HepG2 (cell line): Measurements from ENCODE around the gene ETV2. TPM values are rescaled to one million over a fixed set of nuclear protein-coding genes. Genes with fewer than 3 reads are reported as not detected.

Experiments
- ATRX ChIP-seq: sonication (generic); formaldehyde crosslinking; IDR thresholded peaks from 2 replicates; pipeline ENCODE4 v1.4.0; 2020; ENCODE audit warnings: missing genetic modification reagents, borderline replicate concordance
- CREB1 ChIP-seq, 2 experiments: fragments of 450-650 bp in 1 of 2; IDR thresholded peaks; 2 replicates each; pipeline ENCODE4 v1.6.1; 2016 to 2017; ENCODE audit warnings: control low read depth in 1 of 2, mild to moderate bottlenecking in 1 of 2, missing compliant biosample characterization in 1 of 2, missing genetic modification characterization in 1 of 2
- KDM5B ChIP-seq: sonication (generic); formaldehyde crosslinking; IDR thresholded peaks from 2 replicates; pipeline ENCODE4 v1.4.0; 2020; ENCODE audit warnings: missing genetic modification reagents, mild to moderate bottlenecking, borderline replicate concordance
- MLLT10 ChIP-seq: sonication (generic); formaldehyde crosslinking; IDR thresholded peaks from 2 replicates; pipeline ENCODE4 v1.4.0; 2020; ENCODE audit warnings: missing genetic modification reagents
- MTA1 ChIP-seq: sonication (generic); formaldehyde crosslinking; IDR thresholded peaks from 2 replicates; pipeline ENCODE4 v1.4.0; 2020; ENCODE audit warnings: missing genetic modification reagents, mild to moderate bottlenecking, borderline replicate concordance
- PCBP2 ChIP-seq: fragments of 200-400 bp; formaldehyde crosslinking; optimal IDR thresholded peaks from 2 replicates; pipeline ENCODE3; 2018; ENCODE audit warnings: low read length, low read depth; ENCODE audit not compliant: poor library complexity, severe bottlenecking
- SNAI1 ChIP-seq: sonication (generic); formaldehyde crosslinking; IDR thresholded peaks from 2 replicates; pipeline ENCODE4 v1.5.0; 2020; ENCODE audit warnings: mild to moderate bottlenecking, missing genetic modification reagents, borderline replicate concordance
- SRSF4 ChIP-seq: fragments of 200-400 bp; formaldehyde crosslinking; IDR thresholded peaks from one replicate; pipeline ENCODE4 v1.6.1; 2018; ENCODE audit warnings: mild to moderate bottlenecking, low read depth, low read length, moderate library complexity; ENCODE audit not compliant: poor library complexity, severe bottlenecking
- ZBTB7A ChIP-seq: sonication (generic); formaldehyde crosslinking; IDR thresholded peaks from 2 replicates; pipeline ENCODE4 v1.8.0; 2022; ENCODE audit warnings: mild to moderate bottlenecking, missing genetic modification reagents
- ZNF782 ChIP-seq: sonication (generic); formaldehyde crosslinking; IDR thresholded peaks from 2 replicates; pipeline ENCODE4 v1.4.0; 2020; ENCODE audit warnings: missing genetic modification reagents, mild to moderate bottlenecking, borderline replicate concordance
- polyA plus RNA-seq, 8 experiments: library from polyadenylated mRNA; depleted of rRNA in 3 of 8; stranded (reverse) in 7 of 8; unstranded in 1 of 8; fragments of >200 nt; fragmentation: Illumina TruSeq in 4 of 8; extraction: Trizol in 4 of 8; gene quantifications; 2 replicates each; pipeline versions ENCODE4 v1.2.1 to v1.2.3, GENCODE V29; 2011 to 2016; ENCODE audit warnings: low read depth in 4 of 8, missing spikeins in 1 of 8, mixed read lengths in 1 of 8; ENCODE audit not compliant: insufficient read depth in 1 of 8
- total RNA-seq, 5 experiments: library from RNA; depleted of rRNA; stranded (reverse); fragments of >200 nt; fragmentation: Illumina TruSeq; extraction: Trizol; gene quantifications; 2 replicates each; pipeline ENCODE4 v1.2.3, GENCODE V29; 2016; ENCODE audit warnings: low read depth in 1 of 5
- TF ChIP-seq, protein P1 (sequence below): IDR thresholded peaks from 2 replicates; pipeline ENCODE4 v1.6.1; 2012; ENCODE audit warnings: low read depth, low read length, improper control_type of control experiment
- TF ChIP-seq, protein P2 (sequence below): sonication (generic); formaldehyde crosslinking; IDR thresholded peaks from 2 replicates; pipeline ENCODE4 v1.5.0; 2020; ENCODE audit warnings: mild to moderate bottlenecking, missing genetic modification reagents, borderline replicate concordance
- TF ChIP-seq, protein P3 (sequence below): sonication (generic); formaldehyde crosslinking; IDR thresholded peaks from 2 replicates; pipeline ENCODE4 v1.4.0; 2020; ENCODE audit warnings: missing genetic modification reagents
- TF ChIP-seq, protein P4 (sequence below): sonication (generic); formaldehyde crosslinking; IDR thresholded peaks from 2 replicates; pipeline ENCODE4 v1.8.1; 2022; ENCODE audit warnings: mild to moderate bottlenecking, missing genetic modification reagents
- TF ChIP-seq, protein P5 (sequence below): sonication (generic); formaldehyde crosslinking; IDR thresholded peaks from 2 replicates; pipeline ENCODE4 v1.5.0; 2020; ENCODE audit warnings: missing genetic modification reagents
- TF ChIP-seq, protein P6 (sequence below): sonication (generic); formaldehyde crosslinking; IDR thresholded peaks from 2 replicates; pipeline ENCODE4 v1.8.0; 2022; ENCODE audit warnings: mild to moderate bottlenecking, missing genetic modification reagents, moderate library complexity
- TF ChIP-seq, protein P7 (sequence below): sonication (generic); formaldehyde crosslinking; IDR thresholded peaks from 2 replicates; pipeline ENCODE4 v1.5.0; 2020; ENCODE audit warnings: missing genetic modification reagents

Gene ETV2
- total and polyA plus RNA-seq, 2 of the 13 experiments (the other 11 are each of a cell fraction or from before 2014, with no cell fraction given) = 0.07 to 0.20 TPM

DNA sequence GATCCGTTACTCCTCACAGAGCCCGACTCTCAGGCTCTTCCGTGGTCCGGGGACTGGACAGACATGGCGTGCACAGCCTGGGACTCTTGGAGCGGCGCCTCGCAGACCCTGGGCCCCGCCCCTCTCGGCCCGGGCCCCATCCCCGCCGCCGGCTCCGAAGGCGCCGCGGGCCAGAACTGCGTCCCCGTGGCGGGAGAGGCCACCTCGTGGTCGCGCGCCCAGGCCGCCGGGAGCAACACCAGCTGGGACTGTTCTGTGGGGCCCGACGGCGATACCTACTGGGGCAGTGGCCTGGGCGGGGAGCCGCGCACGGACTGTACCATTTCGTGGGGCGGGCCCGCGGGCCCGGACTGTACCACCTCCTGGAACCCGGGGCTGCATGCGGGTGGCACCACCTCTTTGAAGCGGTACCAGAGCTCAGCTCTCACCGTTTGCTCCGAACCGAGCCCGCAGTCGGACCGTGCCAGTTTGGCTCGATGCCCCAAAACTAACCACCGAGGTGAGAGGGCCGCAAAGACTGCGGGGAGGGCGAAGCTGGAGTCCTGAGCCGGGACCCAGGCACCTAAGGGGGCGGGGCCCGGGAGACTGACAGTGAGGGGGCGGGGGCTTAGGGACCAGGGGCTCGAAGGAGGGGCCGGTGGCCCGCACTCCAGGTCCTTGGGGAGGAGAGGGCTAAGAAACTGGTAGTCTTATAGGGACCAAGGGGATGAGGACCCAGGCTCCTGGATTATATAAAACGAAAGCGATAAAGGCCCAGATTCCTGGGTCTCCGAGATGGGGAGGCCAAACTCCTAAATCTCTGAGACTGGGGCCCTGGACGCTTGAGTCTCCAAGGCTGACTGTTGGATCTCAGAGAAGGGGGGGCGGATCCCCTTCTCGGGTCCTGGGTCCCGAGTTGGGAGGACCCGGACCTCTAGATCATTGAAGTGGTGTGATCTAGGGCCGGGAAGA is 2.0 kb downstream of the ETV2 start (continued):
- TF ChIP-seq, protein P1, sequence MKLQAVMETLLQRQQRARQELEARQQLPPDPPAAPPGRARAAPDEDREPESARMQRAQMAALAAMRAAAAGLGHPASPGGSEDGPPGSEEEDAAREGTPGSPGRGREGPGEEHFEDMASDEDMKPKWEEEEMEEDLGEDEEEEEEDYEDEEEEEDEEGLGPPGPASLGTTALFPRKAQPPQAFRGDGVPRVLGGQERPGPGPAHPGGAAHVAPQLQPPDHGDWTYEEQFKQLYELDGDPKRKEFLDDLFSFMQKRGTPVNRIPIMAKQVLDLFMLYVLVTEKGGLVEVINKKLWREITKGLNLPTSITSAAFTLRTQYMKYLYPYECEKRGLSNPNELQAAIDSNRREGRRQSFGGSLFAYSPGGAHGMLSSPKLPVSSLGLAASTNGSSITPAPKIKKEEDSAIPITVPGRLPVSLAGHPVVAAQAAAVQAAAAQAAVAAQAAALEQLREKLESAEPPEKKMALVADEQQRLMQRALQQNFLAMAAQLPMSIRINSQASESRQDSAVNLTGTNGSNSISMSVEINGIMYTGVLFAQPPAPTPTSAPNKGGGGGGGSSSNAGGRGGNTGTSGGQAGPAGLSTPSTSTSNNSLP = no peak
- TF ChIP-seq PCBP2 (no peak), CREB1 (IDR thresholded peaks at IDR 0.05) (no peak), CREB1 (CRISPR knock-in tag; IDR thresholded peaks at IDR 0.05) (no peak), ZNF782 (0 out of 2 replicates have a peak, but pooled peaks have one; percentile 24), SNAI1 (CRISPR knock-in tag) (no peak), KDM5B (CRISPR knock-in tag) (peak; percentile 67), ZBTB7A (CRISPR knock-in tag) (peak; percentile 84), MLLT10 (no peak), MTA1 (CRISPR knock-in tag) (0 out of 2 replicates have a peak, but pooled peaks have one; percentile 17), ATRX (CRISPR knock-in tag) (no peak), SRSF4 (no peak)
- TF ChIP-seq, protein P2, sequence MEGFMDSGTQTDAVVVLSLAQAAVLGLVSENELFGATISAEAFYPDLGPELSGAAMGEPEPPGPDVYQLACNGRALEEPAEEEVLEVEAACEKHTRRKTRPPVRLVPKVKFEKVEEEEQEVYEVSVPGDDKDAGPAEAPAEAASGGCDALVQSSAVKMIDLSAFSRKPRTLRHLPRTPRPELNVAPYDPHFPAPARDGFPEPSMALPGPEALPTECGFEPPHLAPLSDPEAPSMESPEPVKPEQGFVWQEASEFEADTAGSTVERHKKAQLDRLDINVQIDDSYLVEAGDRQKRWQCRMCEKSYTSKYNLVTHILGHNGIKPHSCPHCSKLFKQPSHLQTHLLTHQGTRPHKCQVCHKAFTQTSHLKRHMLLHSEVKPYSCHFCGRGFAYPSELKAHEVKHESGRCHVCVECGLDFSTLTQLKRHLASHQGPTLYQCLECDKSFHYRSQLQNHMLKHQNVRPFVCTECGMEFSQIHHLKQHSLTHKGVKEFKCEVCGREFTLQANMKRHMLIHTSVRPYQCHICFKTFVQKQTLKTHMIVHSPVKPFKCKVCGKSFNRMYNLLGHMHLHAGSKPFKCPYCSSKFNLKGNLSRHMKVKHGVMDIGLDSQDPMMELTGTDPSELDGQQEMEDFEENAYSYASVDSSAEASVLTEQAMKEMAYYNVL = 0 out of 2 replicates have a peak, but pooled peaks have one; percentile 49
- TF ChIP-seq, protein P3, sequence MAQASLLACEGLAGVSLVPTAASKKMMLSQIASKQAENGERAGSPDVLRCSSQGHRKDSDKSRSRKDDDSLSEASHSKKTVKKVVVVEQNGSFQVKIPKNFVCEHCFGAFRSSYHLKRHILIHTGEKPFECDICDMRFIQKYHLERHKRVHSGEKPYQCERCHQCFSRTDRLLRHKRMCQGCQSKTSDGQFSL (CRISPR knock-in tag) = 0 out of 2 replicates have a peak, but pooled peaks have one; percentile 25
- TF ChIP-seq, protein P4, sequence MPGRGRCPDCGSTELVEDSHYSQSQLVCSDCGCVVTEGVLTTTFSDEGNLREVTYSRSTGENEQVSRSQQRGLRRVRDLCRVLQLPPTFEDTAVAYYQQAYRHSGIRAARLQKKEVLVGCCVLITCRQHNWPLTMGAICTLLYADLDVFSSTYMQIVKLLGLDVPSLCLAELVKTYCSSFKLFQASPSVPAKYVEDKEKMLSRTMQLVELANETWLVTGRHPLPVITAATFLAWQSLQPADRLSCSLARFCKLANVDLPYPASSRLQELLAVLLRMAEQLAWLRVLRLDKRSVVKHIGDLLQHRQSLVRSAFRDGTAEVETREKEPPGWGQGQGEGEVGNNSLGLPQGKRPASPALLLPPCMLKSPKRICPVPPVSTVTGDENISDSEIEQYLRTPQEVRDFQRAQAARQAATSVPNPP (CRISPR knock-in tag) = peak; percentile 83; the same call in 1 of the 2 replicates
- TF ChIP-seq, protein P5, sequence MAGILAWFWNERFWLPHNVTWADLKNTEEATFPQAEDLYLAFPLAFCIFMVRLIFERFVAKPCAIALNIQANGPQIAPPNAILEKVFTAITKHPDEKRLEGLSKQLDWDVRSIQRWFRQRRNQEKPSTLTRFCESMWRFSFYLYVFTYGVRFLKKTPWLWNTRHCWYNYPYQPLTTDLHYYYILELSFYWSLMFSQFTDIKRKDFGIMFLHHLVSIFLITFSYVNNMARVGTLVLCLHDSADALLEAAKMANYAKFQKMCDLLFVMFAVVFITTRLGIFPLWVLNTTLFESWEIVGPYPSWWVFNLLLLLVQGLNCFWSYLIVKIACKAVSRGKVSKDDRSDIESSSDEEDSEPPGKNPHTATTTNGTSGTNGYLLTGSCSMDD = no peak
- TF ChIP-seq, protein P6, sequence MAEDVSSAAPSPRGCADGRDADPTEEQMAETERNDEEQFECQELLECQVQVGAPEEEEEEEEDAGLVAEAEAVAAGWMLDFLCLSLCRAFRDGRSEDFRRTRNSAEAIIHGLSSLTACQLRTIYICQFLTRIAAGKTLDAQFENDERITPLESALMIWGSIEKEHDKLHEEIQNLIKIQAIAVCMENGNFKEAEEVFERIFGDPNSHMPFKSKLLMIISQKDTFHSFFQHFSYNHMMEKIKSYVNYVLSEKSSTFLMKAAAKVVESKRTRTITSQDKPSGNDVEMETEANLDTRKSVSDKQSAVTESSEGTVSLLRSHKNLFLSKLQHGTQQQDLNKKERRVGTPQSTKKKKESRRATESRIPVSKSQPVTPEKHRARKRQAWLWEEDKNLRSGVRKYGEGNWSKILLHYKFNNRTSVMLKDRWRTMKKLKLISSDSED (CRISPR knock-in tag) = no peak
- TF ChIP-seq, protein P7, sequence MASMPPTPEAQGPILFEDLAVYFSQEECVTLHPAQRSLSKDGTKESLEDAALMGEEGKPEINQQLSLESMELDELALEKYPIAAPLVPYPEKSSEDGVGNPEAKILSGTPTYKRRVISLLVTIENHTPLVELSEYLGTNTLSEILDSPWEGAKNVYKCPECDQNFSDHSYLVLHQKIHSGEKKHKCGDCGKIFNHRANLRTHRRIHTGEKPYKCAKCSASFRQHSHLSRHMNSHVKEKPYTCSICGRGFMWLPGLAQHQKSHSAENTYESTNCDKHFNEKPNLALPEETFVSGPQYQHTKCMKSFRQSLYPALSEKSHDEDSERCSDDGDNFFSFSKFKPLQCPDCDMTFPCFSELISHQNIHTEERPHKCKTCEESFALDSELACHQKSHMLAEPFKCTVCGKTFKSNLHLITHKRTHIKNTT (CRISPR knock-in tag) = no peak
